CD4-positive, alpha-beta T cell (primary cell): ENCODE data around the gene STPG2. TPM values are rescaled to one million over a fixed set of nuclear protein-coding genes. Genes with fewer than 3 reads are reported as not detected.

Experiments used
- ATAC-seq: fragments of 200-7000 bp; cut with Tn5 transposase; one replicate; pipeline ENCODE4 v1.10.0; 2022; ENCODE audit warnings: mild to moderate bottlenecking; ENCODE audit not compliant: poor library complexity
- CTCF ChIA-PET: fragments of 350-600 bp; sonication (Branson Sonifier 250); formaldehyde crosslinking; loops from one replicate; lab custom pipeline; 2021; ENCODE audit warnings: antibody characterized with exemption, inconsistent platforms; lab: Charles Lee
- POLR2A ChIA-PET: fragments of 350-600 bp; sonication (Branson Sonifier 250); formaldehyde crosslinking; loops from one replicate; lab custom pipeline; 2021; ENCODE audit warnings: antibody characterized with exemption, inconsistent platforms; lab: Charles Lee
- DNase-seq, 14 experiments: peaks; one replicate each; pipeline ENCODE4 v3.0.0-alpha.2; 2013 to 2020; ENCODE audit warnings: mixed read lengths in 2 of 14
- H3K27ac ChIP-seq, 2 donors: one replicate each; pipeline versions ENCODE4 v1.5.1 to v1.7.0; 2013; ENCODE audit warnings: low read length in 2 of 2, low read depth in 1 of 2, mild to moderate bottlenecking in 1 of 2
- H3K27me3 ChIP-seq, 2 experiments: 1 replicate in 1 of 2; 2 replicates in 1 of 2; pipeline versions ENCODE4 v1.6.1 to v1.7.0; 2013; ENCODE audit warnings: low read length in 2 of 2, control low read depth in 1 of 2, mild to moderate bottlenecking in 1 of 2, moderate library complexity in 1 of 2; ENCODE audit not compliant: insufficient read depth in 2 of 2, control insufficient read depth in 1 of 2
- H3K36me3 ChIP-seq: one replicate; pipeline ENCODE4 v1.6.1; 2013; ENCODE audit warnings: low read length, control low read depth; ENCODE audit not compliant: insufficient read depth
- H3K4me1 ChIP-seq: one replicate; pipeline ENCODE4 v1.6.1; 2013; ENCODE audit warnings: low read length, control low read depth; ENCODE audit not compliant: insufficient read depth
- H3K4me3 ChIP-seq: one replicate; pipeline ENCODE4 v1.5.1; 2013; ENCODE audit warnings: mild to moderate bottlenecking, low read length, moderate library complexity
- H3K9me3 ChIP-seq, 2 experiments: 1 replicate in 1 of 2; 2 replicates in 1 of 2; pipeline versions ENCODE4 v1.6.1 to v1.7.0; 2013; ENCODE audit warnings: low read length in 2 of 2, mild to moderate bottlenecking in 2 of 2, control low read depth in 1 of 2, moderate library complexity in 1 of 2; ENCODE audit not compliant: control insufficient read depth in 1 of 2, insufficient read depth in 1 of 2
- H3K27ac Mint-ChIP-seq: one replicate; pipeline ENCODE4 v1.8.0; 2020; ENCODE audit warnings: mixed read lengths
- H3K27me3 Mint-ChIP-seq: one replicate; pipeline ENCODE4 v1.8.0; 2021; ENCODE audit warnings: mixed read lengths
- H3K36me3 Mint-ChIP-seq: one replicate; pipeline ENCODE4 v1.8.0; 2021; ENCODE audit warnings: low read depth, mixed read lengths
- H3K4me1 Mint-ChIP-seq: one replicate; pipeline ENCODE4 v1.8.0; 2021; ENCODE audit warnings: low read depth, mixed read lengths
- H3K4me3 Mint-ChIP-seq: one replicate; pipeline ENCODE4 v1.8.0; 2020; ENCODE audit warnings: mild to moderate bottlenecking, mixed read lengths
- H3K9me3 Mint-ChIP-seq: one replicate; pipeline ENCODE4 v1.8.0; 2020; ENCODE audit warnings: mixed read lengths
- intact Hi-C, 2 experiments: fragments of 100-400 bp; cut with DNase I in 1 of 2; cut with micrococcal nuclease in 1 of 2; formaldehyde crosslinking; loops; one replicate each; pipeline versions ENCODE4 v1.15.1 to v1.9.0; 2023 to 2025; cut with DNase I, micrococcal nuclease
- total RNA-seq, 174 experiments: library from RNA in 2 of 174; stranded (reverse) in 2 of 174; gene quantifications; one replicate each; pipeline ENCODE4 v1.2.3 and lab custom pipeline; 2021 to 2026
- TF ChIP-seq, protein P1 (sequence below): fragments of 200-600 bp; IDR thresholded peaks from one replicate; pipeline ENCODE4 v1.8.0; 2022; ENCODE audit warnings: antibody characterized with exemption, mild to moderate bottlenecking

STPG2 gene
- total RNA-seq, 2 experiments from 2014 or later, result 0.22 to 0.28 TPM

DNA sequence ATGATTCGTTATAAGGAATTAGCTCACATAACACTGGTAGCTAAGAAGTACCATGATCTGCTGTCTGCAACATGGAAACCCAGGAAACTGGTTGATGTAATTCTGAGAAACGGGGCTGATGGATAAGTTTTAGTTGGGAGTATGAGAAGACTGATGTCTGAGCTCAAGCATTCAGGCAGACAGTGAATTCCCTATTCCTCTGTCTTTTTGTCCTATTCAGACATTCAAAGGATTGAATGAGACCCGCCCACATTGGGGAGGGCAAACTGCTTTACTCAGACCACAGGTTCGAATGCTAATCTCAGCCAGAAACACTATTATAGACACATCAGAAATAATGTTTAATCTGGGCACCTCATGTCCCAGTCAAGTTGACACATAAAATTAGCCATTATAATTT, 515.5 kb downstream of the STPG2 start:
- H3K36me3 ChIP-seq, result no peaks in the 10 kb centered on the region
- ChIA-PET CTCF (no interaction called here), POLR2A (no interaction called here)
- Mint-ChIP-seq H3K27ac (no peak overlapping the region), H3K27me3 (no peaks in the 10 kb centered on the region), H3K9me3 (peaks cover 17% of the 10 kb centered on the region), H3K4me1 (no peaks in the 10 kb centered on the region), H3K36me3 (no peaks in the 10 kb centered on the region), H3K4me3 (no peak overlapping the region)
- ATAC-seq, result no peak
- no peak overlapping the region for H3K4me3 ChIP-seq
- H3K9me3 ChIP-seq, result no peaks in the 10 kb centered on the region
- intact Hi-C loops, result no loop called here
- DNase-seq, result no peak
- TF ChIP-seq, protein P1, sequence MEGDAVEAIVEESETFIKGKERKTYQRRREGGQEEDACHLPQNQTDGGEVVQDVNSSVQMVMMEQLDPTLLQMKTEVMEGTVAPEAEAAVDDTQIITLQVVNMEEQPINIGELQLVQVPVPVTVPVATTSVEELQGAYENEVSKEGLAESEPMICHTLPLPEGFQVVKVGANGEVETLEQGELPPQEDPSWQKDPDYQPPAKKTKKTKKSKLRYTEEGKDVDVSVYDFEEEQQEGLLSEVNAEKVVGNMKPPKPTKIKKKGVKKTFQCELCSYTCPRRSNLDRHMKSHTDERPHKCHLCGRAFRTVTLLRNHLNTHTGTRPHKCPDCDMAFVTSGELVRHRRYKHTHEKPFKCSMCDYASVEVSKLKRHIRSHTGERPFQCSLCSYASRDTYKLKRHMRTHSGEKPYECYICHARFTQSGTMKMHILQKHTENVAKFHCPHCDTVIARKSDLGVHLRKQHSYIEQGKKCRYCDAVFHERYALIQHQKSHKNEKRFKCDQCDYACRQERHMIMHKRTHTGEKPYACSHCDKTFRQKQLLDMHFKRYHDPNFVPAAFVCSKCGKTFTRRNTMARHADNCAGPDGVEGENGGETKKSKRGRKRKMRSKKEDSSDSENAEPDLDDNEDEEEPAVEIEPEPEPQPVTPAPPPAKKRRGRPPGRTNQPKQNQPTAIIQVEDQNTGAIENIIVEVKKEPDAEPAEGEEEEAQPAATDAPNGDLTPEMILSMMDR, result no peak
- no peak overlapping the region for H3K27ac ChIP-seq
- no peaks in the 10 kb centered on the region for H3K27me3 ChIP-seq
- no peaks in the 10 kb centered on the region for H3K4me1 ChIP-seq

- POLR2A ChIA-PET, result no interaction called here
- DNase-seq (no peak), ATAC-seq (no peak)
- Mint-ChIP-seq H3K27ac (no peak overlapping the region), H3K36me3 (no peaks in the 10 kb centered on the region), H3K4me1 (no peaks in the 10 kb centered on the region), H3K27me3 (no peaks in the 10 kb centered on the region), H3K4me3 (no peak overlapping the region), H3K9me3 (peaks cover 32% of the 10 kb centered on the region)
- CTCF ChIA-PET, result no interaction called here
- H3K4me1 ChIP-seq, result no peaks in the 10 kb centered on the region
- H3K9me3 ChIP-seq, result peaks cover 0 to 4% of the 10 kb centered on the region in 2 experiments
- TF ChIP-seq, protein P1, result no peak
- no peaks in the 10 kb centered on the region for H3K36me3 ChIP-seq
- H3K27me3 ChIP-seq, result no peaks in the 10 kb centered on the region
- H3K27ac ChIP-seq, result no peak overlapping the region
- no peak overlapping the region for H3K4me3 ChIP-seq
- intact Hi-C loops, result no loop called here
These were observed 519.1 kb downstream of the STPG2 start for GRCh38 chr4:97624204-97624603.

- TF ChIP-seq, protein P1, result no peak
- Histone ChIP-seq H3K27me3 (no peaks in the 10 kb centered on the region), H3K27ac (no peak overlapping the region), H3K36me3 (no peaks in the 10 kb centered on the region), H3K4me3 (no peak overlapping the region), H3K4me1 (no peaks in the 10 kb centered on the region), H3K9me3 (no peaks in the 10 kb centered on the region)
- Mint-ChIP-seq H3K4me3 (no peak overlapping the region), H3K27ac (no peak overlapping the region), H3K27me3 (no peaks in the 10 kb centered on the region), H3K4me1 (no peaks in the 10 kb centered on the region), H3K36me3 (no peaks in the 10 kb centered on the region), H3K9me3 (peaks cover 7% of the 10 kb centered on the region)
- intact Hi-C loops, result no loop called here
- CTCF ChIA-PET, result no interaction called here
- POLR2A ChIA-PET, result no interaction called here
- ATAC-seq (no peak), DNase-seq (no peak)
These were observed 537.3 kb downstream of the STPG2 start for GRCh38 chr4:97605932-97606331.
